Tongue (tissue), 2 donors: ENCODE results near the gene PARP11. TPM values are rescaled to one million over a fixed set of nuclear protein-coding genes. Genes with fewer than 3 reads are reported as not detected.
"Not testable (repeated sequence)": the region's sequence is repeated elsewhere in the genome, so short reads cannot be mapped to it uniquely, and the experiment has no call there.

Experiments used
- DNase-seq: peaks from one replicate; pipeline ENCODE4 v3.0.0-alpha.2; 2015
- total RNA-seq: library from RNA; depleted of rRNA; stranded (reverse); fragments of >200 nt; gene quantifications from one replicate; pipeline ENCODE4 v1.2.3, GENCODE V29; 2014

PARP11 gene
- total RNA-seq, 1 donor from 2014 or later, result 5.1 TPM

- peak; percentile 44 for DNase-seq
Measured at GRCh38 chr12:3882896-3883564, 9.8 kb upstream of the PARP11 start.

- DNase-seq, result no peak
Measured at GRCh38 chr12:3882406-3882805, 9.2 kb upstream of the PARP11 start.

DNA sequence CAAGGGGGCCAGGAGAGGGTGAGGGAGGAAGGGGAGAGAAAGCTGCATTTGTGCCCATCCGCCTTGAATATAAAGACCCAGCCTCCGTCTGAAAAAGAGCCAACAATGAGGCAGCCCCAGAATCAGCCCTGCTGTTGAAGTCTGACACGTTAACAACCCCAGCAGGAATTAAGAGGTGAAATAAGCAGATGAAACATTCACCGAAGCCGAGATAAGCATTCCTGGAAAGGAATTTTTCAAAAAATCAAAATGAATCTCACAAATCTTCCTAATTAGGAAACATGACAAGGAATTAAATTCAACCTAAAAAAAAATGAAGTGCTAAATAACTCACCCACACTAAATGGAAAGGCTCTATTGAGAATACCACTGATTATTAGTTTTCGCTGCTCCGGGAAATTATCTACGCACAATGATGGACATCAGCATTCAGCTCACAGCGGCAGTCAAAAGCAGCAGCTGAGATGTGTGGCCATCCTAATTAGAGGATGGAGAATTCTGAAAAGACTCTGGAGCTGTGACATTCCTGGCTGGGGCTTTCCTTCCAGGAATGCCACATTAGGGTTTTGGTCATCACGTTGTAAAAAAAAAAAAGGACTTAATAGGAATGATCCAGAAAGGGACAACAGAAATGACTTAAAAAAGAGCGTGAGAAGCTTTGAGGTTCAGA is 8.2 kb upstream of the PARP11 start:
- no peak for DNase-seq

- DNase-seq, result no peak
Measured at GRCh38 chr12:3879846-3880245, 6.6 kb upstream of the PARP11 start.

GRCh38 chr12:3871356-3871755 is 1.8 kb downstream of the PARP11 start:
- no peak for DNase-seq

DNA sequence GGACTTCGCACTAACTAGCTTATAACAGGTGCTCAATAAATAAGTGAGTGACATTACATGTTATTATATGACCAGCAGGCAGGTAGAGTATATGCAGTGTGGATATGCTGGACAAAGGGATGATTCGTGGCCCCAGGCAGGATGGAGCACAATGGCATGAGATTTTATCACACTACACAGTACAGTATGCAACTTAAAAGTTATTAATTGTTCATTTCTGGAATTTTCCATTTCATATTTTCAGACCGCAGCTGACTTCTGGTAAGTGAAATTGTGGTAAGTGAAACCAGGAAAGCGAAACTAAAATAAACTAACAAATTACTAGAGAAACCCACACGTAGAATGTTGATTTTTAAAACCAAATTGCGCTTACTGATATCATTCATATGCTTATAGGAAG is 3.3 kb downstream of the PARP11 start:
- no peak for DNase-seq

DNA sequence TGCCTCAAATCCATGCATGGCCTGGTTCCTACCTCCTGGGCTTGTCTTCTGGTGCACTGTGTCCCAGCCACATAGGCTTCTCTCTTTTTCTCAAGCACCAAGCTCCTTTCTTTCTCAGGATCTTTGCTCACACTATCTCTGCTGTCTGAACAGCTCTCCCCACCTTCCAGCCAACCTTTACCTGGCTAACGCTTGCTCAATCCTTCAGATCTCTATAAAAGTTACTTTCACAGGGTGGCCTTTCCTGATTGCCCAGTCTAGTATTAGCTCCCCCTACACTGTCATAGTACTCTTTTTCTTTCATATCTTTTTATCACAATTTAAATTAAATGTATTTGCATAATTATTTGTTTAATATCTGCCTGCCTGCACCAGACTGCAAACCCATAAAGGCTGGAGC is 3.8 kb downstream of the PARP11 start:
- DNase-seq, result no peak

DNA sequence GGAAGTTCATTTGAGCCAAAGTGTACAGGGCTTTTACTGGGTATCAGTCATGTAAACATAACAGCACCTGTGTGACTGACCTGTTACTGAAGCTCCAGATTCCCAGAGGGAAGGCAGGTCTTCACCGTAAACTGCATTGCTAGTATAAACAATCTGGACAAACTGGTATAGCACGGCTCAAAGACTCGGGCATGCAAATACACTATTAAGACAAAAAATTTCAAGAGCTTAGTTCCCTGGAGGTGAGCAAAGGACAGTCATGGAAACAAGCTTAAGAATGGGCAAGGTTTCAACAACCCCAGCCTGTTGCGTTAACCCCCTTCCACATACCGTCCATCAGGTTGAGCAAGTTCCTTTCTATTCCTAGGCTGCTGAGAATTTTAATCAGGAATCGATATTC is 9.4 kb downstream of the PARP11 start:
- peak; percentile 30 for DNase-seq

DNA sequence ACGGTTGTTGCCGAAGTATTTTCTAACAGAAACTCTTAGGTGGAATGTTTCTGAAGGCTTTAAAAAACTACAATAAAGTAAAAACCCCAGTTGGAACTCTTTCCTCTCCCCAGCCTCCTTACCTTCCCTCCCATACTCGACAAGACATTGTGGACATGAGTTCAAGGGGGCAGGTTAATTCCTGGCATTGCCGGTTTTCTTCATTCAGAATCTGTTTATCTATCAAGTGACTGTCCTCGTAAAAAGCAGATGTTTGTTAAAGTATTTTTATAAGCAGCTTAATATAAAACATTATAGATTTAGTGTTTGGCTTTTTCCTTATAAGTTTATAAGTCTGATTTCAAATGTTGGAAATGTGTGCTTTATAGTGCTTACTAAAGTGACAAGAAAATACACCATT is 30.7 kb downstream of the PARP11 start:
- no peak for DNase-seq

DNA sequence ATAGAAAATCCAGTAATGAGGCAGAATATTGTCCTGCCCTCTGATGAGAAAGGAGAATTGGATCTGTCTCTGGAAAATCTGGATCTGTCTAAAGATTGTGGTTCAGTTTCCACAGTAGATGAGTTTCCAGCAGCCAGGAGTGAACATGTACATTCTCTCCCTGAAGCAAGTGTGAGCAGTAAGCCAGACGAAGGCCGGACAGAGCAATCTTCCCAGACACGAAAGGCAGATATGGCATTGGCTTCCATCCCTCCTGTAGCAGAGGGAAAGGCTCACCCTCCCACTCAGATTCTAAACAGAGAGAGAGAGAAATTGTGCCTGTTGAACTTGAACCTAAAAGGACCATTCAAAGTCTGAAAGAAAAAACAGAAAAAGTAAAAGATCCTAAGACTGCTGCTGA is 31.4 kb downstream of the PARP11 start:
- DNase-seq, result no peak

DNA sequence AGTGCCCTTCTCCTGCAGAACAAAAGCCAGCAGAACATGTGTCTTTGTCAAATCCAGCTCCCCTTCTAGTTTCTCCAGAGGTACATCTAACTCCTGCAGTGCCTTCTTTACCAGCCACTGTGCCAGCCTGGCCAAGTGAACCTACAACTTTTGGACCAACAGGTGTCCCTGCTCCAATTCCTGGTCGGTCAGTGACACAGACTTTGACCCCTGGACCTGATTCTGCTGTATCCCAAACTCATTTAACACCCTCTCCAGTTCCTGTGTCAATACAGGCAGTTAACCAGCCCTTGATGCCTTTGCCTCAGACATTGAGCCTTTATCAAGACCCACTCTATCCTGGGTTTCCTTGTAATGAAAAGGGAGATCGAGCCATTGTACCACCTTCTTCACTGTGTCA is 32.4 kb downstream of the PARP11 start:
- DNase-seq, result not testable (repeated sequence)

GRCh38 chr12:3839745-3840144 is 33.5 kb downstream of the PARP11 start:
- DNase-seq, result peak; percentile 18

DNA sequence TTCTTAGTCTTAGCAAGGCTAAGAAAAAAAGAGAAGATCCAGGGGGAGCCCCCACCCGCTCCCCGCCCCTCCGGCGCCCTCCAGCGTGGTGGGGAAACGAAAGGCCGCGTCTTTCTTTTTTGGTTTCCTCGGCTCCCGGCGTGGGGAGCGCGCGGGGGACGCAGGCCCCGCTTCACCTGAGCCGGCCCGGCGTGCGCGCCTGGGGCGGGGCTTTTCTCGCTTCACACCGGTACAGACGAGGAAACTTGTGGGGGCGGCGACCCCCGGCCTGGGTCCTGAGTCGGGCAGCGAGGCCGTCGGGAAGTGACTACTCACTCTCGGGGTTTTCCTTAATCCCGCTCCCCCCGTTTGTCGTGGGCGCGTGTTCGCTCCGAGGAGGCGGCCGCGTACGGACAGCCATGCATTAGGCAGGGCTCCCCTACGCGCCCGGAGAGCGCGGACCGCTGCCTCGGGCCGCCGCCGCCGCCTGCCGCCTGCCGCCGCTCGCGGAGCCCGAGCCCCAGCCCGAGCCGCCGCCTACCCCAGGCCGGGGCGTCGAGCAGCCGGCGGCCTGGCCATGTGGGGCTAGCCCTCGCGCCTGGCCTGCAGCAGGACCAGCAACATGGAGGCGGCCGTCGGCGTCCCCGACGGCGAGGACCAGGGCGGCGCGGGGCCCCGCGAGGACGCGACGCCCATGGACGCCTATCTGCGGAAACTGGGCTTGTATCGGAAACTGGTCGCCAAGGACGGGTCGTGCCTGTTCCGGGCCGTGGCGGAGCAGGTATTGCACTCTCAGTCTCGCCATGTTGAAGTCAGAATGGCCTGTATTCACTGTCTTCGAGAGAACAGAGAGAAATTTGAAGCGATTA is 34.3 kb downstream of the PARP11 start:
- not testable (repeated sequence) for DNase-seq

GRCh38 chr12:3838076-3838475 is 35.1 kb downstream of the PARP11 start:
- DNase-seq, result no peak

DNA sequence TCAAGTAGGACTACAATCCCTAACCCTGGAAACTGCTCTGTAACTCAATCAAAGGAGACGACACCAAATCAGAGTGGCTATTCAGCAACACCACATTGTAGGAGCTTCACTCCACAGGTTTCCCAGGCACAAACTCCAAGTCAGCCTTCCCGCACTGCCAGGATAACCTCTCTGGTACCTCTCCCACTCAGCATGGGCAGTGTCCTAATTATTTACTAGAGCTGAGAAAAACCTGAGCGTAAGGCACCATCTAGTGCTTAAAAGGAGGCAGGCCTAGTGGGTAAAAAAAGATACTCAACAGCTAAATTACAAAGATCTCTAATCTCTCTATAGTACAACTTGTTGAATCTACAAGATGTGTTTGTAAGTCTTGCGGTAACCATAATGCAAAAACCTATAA is 36.1 kb downstream of the PARP11 start:
- no peak for DNase-seq

DNA sequence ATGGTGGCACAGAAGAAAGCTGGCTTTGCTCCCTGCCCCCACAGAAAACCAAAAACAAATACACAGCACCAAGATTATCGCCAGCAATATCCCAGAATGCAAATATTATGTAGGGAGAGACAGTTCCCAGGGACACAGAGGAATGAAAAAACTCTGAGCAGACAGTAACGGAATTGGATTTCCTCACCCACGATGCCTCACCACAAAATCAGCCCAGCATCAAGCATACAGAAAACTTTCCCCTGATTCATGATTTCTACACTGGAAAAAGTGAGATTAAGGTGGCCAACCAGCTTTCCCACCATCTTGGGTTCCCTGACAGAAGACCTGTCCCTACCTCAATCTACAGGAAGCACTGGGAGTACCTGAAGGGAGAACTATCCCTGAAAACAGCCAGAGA is 36.6 kb downstream of the PARP11 start:
- DNase-seq, result no peak

DNA sequence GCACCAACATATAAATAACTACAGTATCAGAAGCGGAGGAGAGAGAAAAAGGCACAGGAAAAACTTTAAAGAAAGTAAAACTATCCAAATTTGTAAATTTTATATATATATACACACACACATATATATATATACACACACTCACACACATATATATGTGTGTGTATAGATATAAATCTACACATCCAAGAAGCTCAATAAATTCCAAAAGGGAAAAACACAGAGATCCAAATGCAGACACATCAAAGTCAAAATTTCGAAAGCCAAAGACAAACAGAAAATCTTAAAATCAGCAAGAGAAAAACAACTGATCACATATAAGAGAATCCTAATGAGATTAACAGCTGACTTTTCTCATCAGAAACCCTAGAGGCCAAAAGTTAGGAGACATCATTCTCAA is 37.3 kb downstream of the PARP11 start:
- no peak for DNase-seq

- DNase-seq, result no peak
Measured at GRCh38 chr12:3834774-3835173, 38.4 kb downstream of the PARP11 start.

DNA sequence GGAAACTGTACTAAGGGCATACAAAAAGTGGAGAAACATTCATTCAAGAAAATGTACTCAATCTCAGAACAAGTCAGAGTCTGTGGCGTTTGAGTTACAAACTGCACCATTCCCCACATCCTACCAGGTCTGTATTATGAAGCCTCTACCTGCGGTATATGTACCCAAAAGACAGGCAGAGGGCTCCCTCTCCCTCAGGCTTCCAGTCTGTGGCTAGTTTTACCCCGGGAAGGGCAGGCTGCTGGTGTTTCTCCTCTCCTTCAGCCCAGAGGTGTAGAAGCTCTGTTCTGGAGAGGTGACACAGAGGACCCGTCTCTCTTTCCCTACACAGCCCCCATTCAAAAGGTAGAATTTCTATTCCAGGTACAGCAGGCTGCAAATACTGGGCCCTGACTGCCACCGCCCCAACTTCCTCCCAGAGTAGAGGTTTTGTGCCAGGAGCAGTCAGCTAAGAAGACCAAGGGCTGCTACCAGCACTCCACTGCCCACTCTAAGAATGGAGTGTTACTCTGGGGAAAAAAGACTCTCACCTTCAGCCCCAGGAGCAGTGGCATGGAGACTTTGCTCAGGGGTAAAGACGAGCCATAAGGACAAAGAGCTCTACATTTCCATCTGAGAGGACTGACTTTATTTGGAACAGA is 39.4 kb downstream of the PARP11 start:
- DNase-seq, result no peak

DNA sequence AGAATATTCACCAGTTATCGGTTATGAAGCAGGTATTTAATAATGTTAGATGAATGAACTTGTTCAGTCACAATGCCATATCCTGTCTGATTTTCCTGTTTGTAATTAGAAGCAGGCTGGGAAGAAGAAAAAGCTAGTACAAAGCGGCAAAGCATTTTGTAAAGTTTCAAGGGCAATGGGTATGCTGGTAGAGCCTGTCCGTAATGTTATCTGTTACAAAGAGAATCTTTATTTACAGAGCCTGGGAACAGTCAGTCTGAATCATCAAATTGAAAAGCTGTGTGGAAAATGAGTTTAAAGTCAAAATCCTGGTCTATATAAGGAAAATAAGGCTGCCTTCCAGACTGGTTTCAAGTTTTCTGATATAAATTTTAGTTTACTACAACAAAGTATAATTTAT is 40.5 kb downstream of the PARP11 start:
- DNase-seq, result no peak

GRCh38 chr12:3828888-3829287 is 44.3 kb downstream of the PARP11 start:
- DNase-seq, result no peak

- no peak for DNase-seq
Measured at GRCh38 chr12:3827301-3828000, 45.7 kb downstream of the PARP11 start.
